Naive B cell (primary cell): ENCODE measurements around the gene DUS2. TPM values are rescaled to one million over a fixed set of nuclear protein-coding genes. Genes with fewer than 3 reads are reported as not detected.
A peak's percentile ranks its signal among the peaks of the same experiment; 100 is the strongest.

Source experiments
- ATAC-seq, 2 donors: fragments of 150-1000 bp; cut with Tn5 transposase; 2 replicates each; pipeline ENCODE4 v1.10.0; 2021; ENCODE audit warnings: low read depth in 2 of 2, mild to moderate bottlenecking in 2 of 2, moderate library complexity in 2 of 2
- DNase-seq: peaks from one replicate; pipeline ENCODE4 v3.0.0; 2022
- H3K27ac Mint-ChIP-seq, 6 donors: one replicate each; pipeline ENCODE4 v1.8.0; 2020 to 2022; ENCODE audit warnings: mild to moderate bottlenecking in 6 of 6, mixed read lengths in 6 of 6, moderate library complexity in 5 of 6, inconsistent platforms in 2 of 6
- H3K27me3 Mint-ChIP-seq, 3 donors: one replicate each; pipeline ENCODE4 v1.8.0; 2021 to 2022; ENCODE audit warnings: mixed read lengths in 3 of 3, mild to moderate bottlenecking in 1 of 3
- H3K36me3 Mint-ChIP-seq, 2 donors: one replicate each; pipeline ENCODE4 v1.8.0; 2020 to 2022; ENCODE audit warnings: mixed read lengths in 2 of 2, inconsistent platforms in 1 of 2, mild to moderate bottlenecking in 1 of 2
- H3K4me1 Mint-ChIP-seq, 3 donors: one replicate each; pipeline ENCODE4 v1.8.0; 2020 to 2022; ENCODE audit warnings: mixed read lengths in 3 of 3, inconsistent platforms in 1 of 3, mild to moderate bottlenecking in 1 of 3, moderate library complexity in 1 of 3
- H3K4me3 Mint-ChIP-seq, 8 donors: one replicate each; pipeline ENCODE4 v1.8.0; 2020 to 2022; ENCODE audit warnings: mild to moderate bottlenecking in 8 of 8, mixed read lengths in 8 of 8, moderate library complexity in 8 of 8, inconsistent platforms in 2 of 8
- H3K9me3 Mint-ChIP-seq, 7 donors: one replicate each; pipeline ENCODE4 v1.8.0; 2020 to 2022; ENCODE audit warnings: mixed read lengths in 7 of 7, mild to moderate bottlenecking in 5 of 7, inconsistent platforms in 2 of 7, moderate library complexity in 1 of 7
- polyA plus RNA-seq, 6 donors: library from polyadenylated mRNA; unstranded; fragments of 300-500 nt; fragmentation: Illumina TruSeq; gene quantifications; one replicate each; pipeline ENCODE4 v1.2.3, GENCODE V29; 2021; ENCODE audit warnings: low read depth in 6 of 6

Gene DUS2
- polyA plus RNA-seq, 6 donors from 2014 or later: 36.8 to 51.8 (median 49.9) TPM

- DNase-seq (no peak), ATAC-seq (no peak)
- Mint-ChIP-seq H3K4me3 (peak overlapping the region in 7 of 8 donors; percentile 7 to 91 (median 61)), H3K36me3 (peaks cover 6 to 26% of the 10 kb centered on the region in 2 donors), H3K27ac (peak overlapping the region in 4 of 6 donors; percentile 14 to 94 (median 88)), H3K27me3 (no peaks in the 10 kb centered on the region), H3K4me1 (peaks cover 81 to 94% (median 88%) of the 10 kb centered on the region in 3 donors), H3K9me3 (no peaks in the 10 kb centered on the region)
Observed at GRCh38 chr16:68077866-68078700, 55.0 kb downstream of the DUS2 start.

- Mint-ChIP-seq H3K27ac (peak overlapping the region; percentile 56 to 97 (median 90)), H3K36me3 (peaks cover 6 to 25% of the 10 kb centered on the region in 2 donors), H3K27me3 (no peaks in the 10 kb centered on the region), H3K4me3 (peak overlapping the region; percentile 49 to 91 (median 80)), H3K9me3 (no peaks in the 10 kb centered on the region), H3K4me1 (peaks cover 85 to 95% (median 90%) of the 10 kb centered on the region in 3 donors)
- DNase-seq (no peak), ATAC-seq (no peak)
Observed at GRCh38 chr16:68078701-68079375, 55.8 kb downstream of the DUS2 start.

- H3K9me3 Mint-ChIP-seq: no peaks in the 10 kb centered on the region
- DNase-seq (no peak), ATAC-seq (no peak)
- no peaks in the 10 kb centered on the region for H3K27me3 Mint-ChIP-seq
- H3K36me3 Mint-ChIP-seq: peaks cover 6 to 20% of the 10 kb centered on the region in 2 donors
- peak overlapping the region; percentile 86 to 97 (median 94) for H3K27ac Mint-ChIP-seq
- peak overlapping the region; percentile 49 to 91 (median 80) for H3K4me3 Mint-ChIP-seq
- peaks cover 85 to 95% (median 90%) of the 10 kb centered on the region in 3 donors for H3K4me1 Mint-ChIP-seq
Observed at GRCh38 chr16:68079376-68079625, 56.2 kb downstream of the DUS2 start.

GRCh38 chr16:68079626-68080344 is 56.7 kb downstream of the DUS2 start:
- Mint-ChIP-seq H3K36me3 (peaks cover 6 to 15% of the 10 kb centered on the region in 2 donors), H3K4me3 (peak overlapping the region; percentile 49 to 91 (median 80)), H3K4me1 (peaks cover 83 to 92% (median 87%) of the 10 kb centered on the region in 3 donors), H3K27me3 (no peaks in the 10 kb centered on the region), H3K27ac (peak overlapping the region; percentile 86 to 97 (median 94)), H3K9me3 (no peaks in the 10 kb centered on the region)
- ATAC-seq (peak; percentile 5 to 7), DNase-seq (peak; percentile 67)

- H3K4me1 Mint-ChIP-seq: peaks cover 72 to 75% (median 73%) of the 10 kb centered on the region in 3 donors
- peak overlapping the region in 6 of 8 donors; percentile 53 to 87 (median 74) for H3K4me3 Mint-ChIP-seq
- ATAC-seq (no peak), DNase-seq (no peak)
- peaks cover 6 to 13% of the 10 kb centered on the region in 2 donors for H3K36me3 Mint-ChIP-seq
- H3K9me3 Mint-ChIP-seq: no peaks in the 10 kb centered on the region
- no peaks in the 10 kb centered on the region for H3K27me3 Mint-ChIP-seq
- peak overlapping the region in 5 of 6 donors; percentile 50 to 96 (median 82) for H3K27ac Mint-ChIP-seq
Observed at GRCh38 chr16:68081861-68082628, 59.0 kb downstream of the DUS2 start.

- no peak for DNase-seq
- H3K36me3 Mint-ChIP-seq: peaks cover 6 to 10% of the 10 kb centered on the region in 2 donors
- H3K27ac Mint-ChIP-seq: peak overlapping the region; percentile 70 to 97 (median 92)
- ATAC-seq: no peak
- no peaks in the 10 kb centered on the region for H3K27me3 Mint-ChIP-seq
- H3K9me3 Mint-ChIP-seq: no peaks in the 10 kb centered on the region
- H3K4me1 Mint-ChIP-seq: peaks cover 72 to 74% (median 73%) of the 10 kb centered on the region in 3 donors
- H3K4me3 Mint-ChIP-seq: peak overlapping the region in 7 of 8 donors; percentile 4 to 90 (median 85)
Observed at GRCh38 chr16:68082629-68083238, 59.6 kb downstream of the DUS2 start.

GRCh38 chr16:68083239-68083781 is 60.2 kb downstream of the DUS2 start:
- peak overlapping the region; percentile 88 to 97 (median 96) for H3K27ac Mint-ChIP-seq
- H3K9me3 Mint-ChIP-seq: no peaks in the 10 kb centered on the region
- peaks cover 2 to 4% of the 10 kb centered on the region in 2 donors for H3K36me3 Mint-ChIP-seq
- peaks cover 68 to 70% (median 69%) of the 10 kb centered on the region in 3 donors for H3K4me1 Mint-ChIP-seq
- no peak for ATAC-seq
- DNase-seq: no peak
- no peaks in the 10 kb centered on the region for H3K27me3 Mint-ChIP-seq
- H3K4me3 Mint-ChIP-seq: peak overlapping the region; percentile 35 to 92 (median 86)

- Mint-ChIP-seq H3K4me3 (peak overlapping the region; percentile 85 to 99 (median 91)), H3K27me3 (no peaks in the 10 kb centered on the region), H3K27ac (peak overlapping the region; percentile 88 to 97 (median 96)), H3K4me1 (peaks cover 65 to 69% (median 67%) of the 10 kb centered on the region in 3 donors), H3K9me3 (no peaks in the 10 kb centered on the region), H3K36me3 (no peaks in the 10 kb centered on the region)
- ATAC-seq: no peak
- no peak for DNase-seq
Observed at GRCh38 chr16:68083861-68084503, 60.9 kb downstream of the DUS2 start.

GRCh38 chr16:68084504-68085258 is 61.6 kb downstream of the DUS2 start:
- peak; percentile 68 for ATAC-seq
- Mint-ChIP-seq H3K27me3 (no peaks in the 10 kb centered on the region), H3K9me3 (no peaks in the 10 kb centered on the region), H3K27ac (peak overlapping the region; percentile 88 to 97 (median 96)), H3K4me3 (peak overlapping the region; percentile 85 to 99 (median 91)), H3K4me1 (peaks cover 60 to 69% (median 67%) of the 10 kb centered on the region in 3 donors), H3K36me3 (no peaks in the 10 kb centered on the region)
- DNase-seq: peak; percentile 89

- peak; percentile 71 to 73 for ATAC-seq
- no peaks in the 10 kb centered on the region for H3K27me3 Mint-ChIP-seq
Observed at GRCh38 chr16:68085259-68086071, 62.4 kb downstream of the DUS2 start, which contains the start of gene NFATC3. NFATC3 (plus strand) TSS chr16:68085370; CDS start chr16:68085682, 312 bp downstream.

More at GRCh38 chr16:68085259-68086071, 62.4 kb downstream of the DUS2 start, which contains the start of gene NFATC3:
- peak within 1 kb of the TSS; percentile 87 to 99 (median 95) for H3K4me3 Mint-ChIP-seq
- H3K4me1 Mint-ChIP-seq: peaks cover 58 to 68% (median 67%) of the 10 kb centered on the region in 3 donors
- H3K36me3 Mint-ChIP-seq: no peaks in the 10 kb centered on the region
- peak; percentile 97 for DNase-seq
- no peaks in the 10 kb centered on the region for H3K9me3 Mint-ChIP-seq
- peak within 1 kb of the TSS; percentile 88 to 98 (median 96) for H3K27ac Mint-ChIP-seq
